Hepatocyte (in vitro differentiated cells): ENCODE results near the gene THOC2. TPM values are rescaled to one million over a fixed set of nuclear protein-coding genes. Genes with fewer than 3 reads are reported as not detected.
"Not testable (repeated sequence)": the region's sequence is repeated elsewhere in the genome, so short reads cannot be mapped to it uniquely, and the experiment has no call there.

Source experiments
- DNase-seq: peaks from one replicate; pipeline ENCODE4 v3.0.0-alpha.2; 2016; ENCODE audit warnings: low spot score
- H2AFZ ChIP-seq: fragments of 200-600 bp; sonication (generic); 2 replicates; pipeline ENCODE4 v1.6.0; 2016; ENCODE audit warnings: antibody characterized with exemption, mild to moderate bottlenecking
- H3K27ac ChIP-seq: fragments of 200-600 bp; sonication (generic); 2 replicates; pipeline ENCODE4 v1.5.1; 2016; ENCODE audit warnings: mild to moderate bottlenecking
- H3K27me3 ChIP-seq: fragments of 200-600 bp; sonication (generic); 2 replicates; pipeline ENCODE4 v1.6.1; 2016
- H3K36me3 ChIP-seq: fragments of 200-600 bp; sonication (generic); replicated peaks from 2 replicates; pipeline ENCODE4 v1.5.1; 2016; ENCODE audit warnings: low read depth; ENCODE audit not compliant: insufficient read depth
- H3K4me1 ChIP-seq: fragments of 200-600 bp; sonication (generic); 2 replicates; pipeline ENCODE4 v1.5.1; 2016; ENCODE audit warnings: mild to moderate bottlenecking, moderate library complexity; ENCODE audit not compliant: insufficient read depth
- H3K4me2 ChIP-seq: fragments of 200-600 bp; sonication (generic); 2 replicates; pipeline ENCODE4 v1.6.0; 2016
- H3K4me3 ChIP-seq: fragments of 200-600 bp; sonication (generic); 2 replicates; pipeline ENCODE4 v1.5.1; 2016; ENCODE audit warnings: mild to moderate bottlenecking
- H3K79me2 ChIP-seq: fragments of 200-600 bp; sonication (generic); 2 replicates; pipeline ENCODE4 v1.6.0; 2017; ENCODE audit warnings: mild to moderate bottlenecking
- H3K9me2 ChIP-seq: fragments of 200-600 bp; sonication (generic); replicated peaks from 2 replicates; pipeline ENCODE4 v1.6.0; 2017; ENCODE audit warnings: mild to moderate bottlenecking; ENCODE audit not compliant: insufficient read depth
- H3K9me3 ChIP-seq: fragments of 200-600 bp; sonication (generic); 2 replicates; pipeline ENCODE4 v1.5.1; 2016; ENCODE audit warnings: low read depth, mild to moderate bottlenecking
- H4K20me1 ChIP-seq: fragments of 200-600 bp; sonication (generic); 2 replicates; pipeline ENCODE4 v1.6.0; 2016; ENCODE audit warnings: mild to moderate bottlenecking; ENCODE audit not compliant: insufficient read depth, poor library complexity, severe bottlenecking
- EZH2 ChIP-seq: fragments of 200-600 bp; sonication (generic); IDR thresholded peaks from 2 replicates; pipeline ENCODE4 v1.6.1; 2016; ENCODE audit warnings: antibody characterized with exemption, mild to moderate bottlenecking, borderline replicate concordance
- EZH2phosphoT487 ChIP-seq: fragments of 200-600 bp; sonication (generic); IDR thresholded peaks from one replicate; pipeline ENCODE4 v1.6.1; 2018; ENCODE audit warnings: antibody characterized with exemption, mild to moderate bottlenecking, low read depth, moderate library complexity; ENCODE audit not compliant: unreplicated experiment, severe bottlenecking
- WGBS: methylation state at CpG from one replicate; pipeline ENCODE4 v1.1.6; 2016; ENCODE audit warnings: low lambda C conversion rate; ENCODE audit errors: missing lambda C conversion rate; 5-methylcytosine and 5-hydroxymethylcytosine counted together
- polyA plus RNA-seq: library from polyadenylated mRNA; unstranded; fragments of >200 nt; fragmentation: Nextera tagmentation; extraction: Ambion mirVana; gene quantifications from 2 replicates; pipeline ENCODE4 v1.2.1, GENCODE V29; 2016
- total RNA-seq: library from RNA; depleted of rRNA; stranded (reverse); fragments of >200 nt; gene quantifications from 2 replicates; pipeline ENCODE4 v1.2.3, GENCODE V29; 2014
- TF ChIP-seq, protein P1 (sequence below): fragments of 200-600 bp; sonication (generic); IDR thresholded peaks from 2 replicates; pipeline ENCODE4 v1.5.1; 2016; ENCODE audit warnings: antibody characterized with exemption, mild to moderate bottlenecking; ENCODE audit not compliant: poor library complexity

The THOC2 gene
- total and polyA plus RNA-seq, 2 experiments from 2014 or later: 66.0 to 95.6 TPM

DNA sequence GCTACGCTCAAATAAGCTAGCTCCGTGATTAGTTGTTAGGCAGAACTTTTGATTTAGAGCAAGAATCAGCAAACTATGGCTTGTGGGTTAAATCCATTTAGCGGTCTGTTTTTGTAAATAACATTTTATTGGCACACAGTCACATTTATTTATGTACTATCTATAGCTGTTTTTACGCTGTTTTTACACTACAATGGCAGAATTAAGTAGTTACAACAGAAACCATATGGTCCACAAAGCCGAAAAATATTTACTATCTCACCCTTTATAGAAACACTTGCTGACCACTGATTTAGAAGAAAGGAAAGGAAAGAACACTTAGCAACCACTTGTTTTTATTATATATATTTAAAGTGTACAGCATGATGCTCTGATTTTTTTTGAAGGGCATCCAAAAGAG is 41.1 kb downstream of the THOC2 start:
- Histone ChIP-seq H3K4me1 (peaks cover 3% of the 10 kb centered on the region), H3K4me3 (no peak overlapping the region), H3K36me3 (no peaks in the 10 kb centered on the region), H3K27me3 (no peaks in the 10 kb centered on the region), H3K9me2 (no peaks in the 10 kb centered on the region), H3K27ac (no peak overlapping the region), H4K20me1 (no peaks in the 10 kb centered on the region), H3K9me3 (peaks cover 3% of the 10 kb centered on the region), H3K4me2 (no peak overlapping the region), H3K79me2 (no peaks in the 10 kb centered on the region), H2AFZ (no peak overlapping the region)
- WGBS: 69% methylated on average over 5 of the region's 5 CpGs
- DNase-seq: no peak
- TF ChIP-seq, protein P1, sequence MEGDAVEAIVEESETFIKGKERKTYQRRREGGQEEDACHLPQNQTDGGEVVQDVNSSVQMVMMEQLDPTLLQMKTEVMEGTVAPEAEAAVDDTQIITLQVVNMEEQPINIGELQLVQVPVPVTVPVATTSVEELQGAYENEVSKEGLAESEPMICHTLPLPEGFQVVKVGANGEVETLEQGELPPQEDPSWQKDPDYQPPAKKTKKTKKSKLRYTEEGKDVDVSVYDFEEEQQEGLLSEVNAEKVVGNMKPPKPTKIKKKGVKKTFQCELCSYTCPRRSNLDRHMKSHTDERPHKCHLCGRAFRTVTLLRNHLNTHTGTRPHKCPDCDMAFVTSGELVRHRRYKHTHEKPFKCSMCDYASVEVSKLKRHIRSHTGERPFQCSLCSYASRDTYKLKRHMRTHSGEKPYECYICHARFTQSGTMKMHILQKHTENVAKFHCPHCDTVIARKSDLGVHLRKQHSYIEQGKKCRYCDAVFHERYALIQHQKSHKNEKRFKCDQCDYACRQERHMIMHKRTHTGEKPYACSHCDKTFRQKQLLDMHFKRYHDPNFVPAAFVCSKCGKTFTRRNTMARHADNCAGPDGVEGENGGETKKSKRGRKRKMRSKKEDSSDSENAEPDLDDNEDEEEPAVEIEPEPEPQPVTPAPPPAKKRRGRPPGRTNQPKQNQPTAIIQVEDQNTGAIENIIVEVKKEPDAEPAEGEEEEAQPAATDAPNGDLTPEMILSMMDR: no peak
- TF ChIP-seq EZH2 (no peak), EZH2phosphoT487 (no peak)

DNA sequence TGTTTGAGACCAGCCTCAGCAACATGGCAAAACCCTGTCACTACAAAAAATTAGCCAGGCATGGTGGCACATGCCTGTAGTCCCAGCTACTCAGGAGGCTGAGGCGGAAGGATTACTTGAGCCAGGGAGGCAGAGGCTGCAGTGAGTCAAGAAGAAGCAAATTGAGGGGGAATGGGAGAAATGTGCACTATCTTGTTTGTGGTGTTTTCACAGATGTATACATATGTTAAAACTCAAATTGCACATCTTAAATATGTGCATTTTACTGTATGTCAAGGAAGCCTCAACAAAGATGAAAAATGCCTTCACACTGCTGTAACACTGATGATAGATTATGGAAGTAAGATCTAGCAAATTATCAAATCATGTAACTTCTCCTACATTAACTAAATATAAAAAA is 44.3 kb downstream of the THOC2 start:
- no peaks in the 10 kb centered on the region for H3K9me2 ChIP-seq
- no peaks in the 10 kb centered on the region for H4K20me1 ChIP-seq
- no peaks in the 10 kb centered on the region for H3K36me3 ChIP-seq
- no peak overlapping the region for H3K4me3 ChIP-seq
- H3K9me3 ChIP-seq: peaks cover 3% of the 10 kb centered on the region
- no peaks in the 10 kb centered on the region for H3K27me3 ChIP-seq
- TF ChIP-seq, protein P1: no peak
- TF ChIP-seq EZH2 (no peak), EZH2phosphoT487 (no peak)
- no peak overlapping the region for H3K4me2 ChIP-seq
- H2AFZ ChIP-seq: no peak overlapping the region
- DNase-seq: no peak
- 77% methylated on average over 1 of the region's 1 CpG for WGBS
- no peak overlapping the region for H3K27ac ChIP-seq
- no peaks in the 10 kb centered on the region for H3K4me1 ChIP-seq
- H3K79me2 ChIP-seq: peaks cover 4% of the 10 kb centered on the region

DNA sequence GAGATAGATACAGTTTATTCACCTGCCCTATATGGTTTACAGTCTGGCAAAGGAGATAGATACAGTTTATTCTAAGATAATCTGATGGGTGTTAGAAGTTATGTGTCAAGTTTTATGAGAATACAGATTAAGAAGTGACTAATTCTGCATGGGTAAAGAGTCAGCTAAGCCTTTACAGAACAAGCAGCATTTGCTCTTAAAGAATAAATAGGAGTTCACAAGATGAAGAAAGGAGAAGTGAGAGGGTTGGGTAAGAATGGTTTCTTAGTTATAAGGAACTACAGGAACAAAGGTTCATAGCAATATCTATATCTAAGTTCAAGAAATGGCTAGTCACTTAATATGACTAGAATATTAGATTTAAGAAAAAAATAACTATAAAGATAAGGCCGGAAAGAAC is 47.6 kb downstream of the THOC2 start:
- H3K4me3 ChIP-seq: no peak overlapping the region
- H3K4me1 ChIP-seq: no peaks in the 10 kb centered on the region
- no peaks in the 10 kb centered on the region for H3K27me3 ChIP-seq
- no peak for DNase-seq
- H3K9me2 ChIP-seq: no peaks in the 10 kb centered on the region
- H4K20me1 ChIP-seq: no peaks in the 10 kb centered on the region
- peaks cover 3% of the 10 kb centered on the region for H3K9me3 ChIP-seq
- TF ChIP-seq EZH2: no peak
- TF ChIP-seq EZH2phosphoT487: no peak
- TF ChIP-seq, protein P1: no peak
- H3K79me2 ChIP-seq: peaks cover 4% of the 10 kb centered on the region
- no peak overlapping the region for H3K4me2 ChIP-seq
- no peak overlapping the region for H3K27ac ChIP-seq
- H2AFZ ChIP-seq: no peak overlapping the region
- no peaks in the 10 kb centered on the region for H3K36me3 ChIP-seq
- 63% methylated on average over 1 of the region's 1 CpG for WGBS

DNA sequence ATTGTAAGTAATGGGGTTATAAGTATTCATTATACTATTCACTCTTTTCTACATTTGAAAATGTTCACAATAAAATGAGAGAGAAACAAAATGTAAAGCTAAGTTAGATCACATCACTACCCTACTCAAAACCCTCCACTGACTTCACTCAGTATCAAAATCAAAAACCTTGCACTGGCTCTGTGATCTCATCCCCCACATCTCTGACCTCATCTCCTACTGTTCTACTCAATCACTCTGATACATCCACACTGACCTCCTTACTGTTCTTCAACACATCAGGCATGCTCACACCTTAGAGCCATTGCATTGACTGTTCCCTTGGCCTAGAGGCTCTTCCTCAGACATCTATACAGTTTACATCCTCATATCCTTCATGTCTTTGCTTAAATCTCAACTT is 50.7 kb downstream of the THOC2 start:
- no peaks in the 10 kb centered on the region for H3K9me2 ChIP-seq
- H3K4me2 ChIP-seq: no peak overlapping the region
- H3K79me2 ChIP-seq: peaks cover 4% of the 10 kb centered on the region
- DNase-seq: no peak
- no peaks in the 10 kb centered on the region for H3K4me1 ChIP-seq
- H3K36me3 ChIP-seq: no peaks in the 10 kb centered on the region
- no peak overlapping the region for H3K4me3 ChIP-seq
- no peaks in the 10 kb centered on the region for H4K20me1 ChIP-seq
- H3K9me3 ChIP-seq: no peaks in the 10 kb centered on the region
- TF ChIP-seq EZH2phosphoT487 (no peak), EZH2 (no peak)
- TF ChIP-seq, protein P1: no peak
- no peak overlapping the region for H3K27ac ChIP-seq
- no peaks in the 10 kb centered on the region for H3K27me3 ChIP-seq
- no peak overlapping the region for H2AFZ ChIP-seq

DNA sequence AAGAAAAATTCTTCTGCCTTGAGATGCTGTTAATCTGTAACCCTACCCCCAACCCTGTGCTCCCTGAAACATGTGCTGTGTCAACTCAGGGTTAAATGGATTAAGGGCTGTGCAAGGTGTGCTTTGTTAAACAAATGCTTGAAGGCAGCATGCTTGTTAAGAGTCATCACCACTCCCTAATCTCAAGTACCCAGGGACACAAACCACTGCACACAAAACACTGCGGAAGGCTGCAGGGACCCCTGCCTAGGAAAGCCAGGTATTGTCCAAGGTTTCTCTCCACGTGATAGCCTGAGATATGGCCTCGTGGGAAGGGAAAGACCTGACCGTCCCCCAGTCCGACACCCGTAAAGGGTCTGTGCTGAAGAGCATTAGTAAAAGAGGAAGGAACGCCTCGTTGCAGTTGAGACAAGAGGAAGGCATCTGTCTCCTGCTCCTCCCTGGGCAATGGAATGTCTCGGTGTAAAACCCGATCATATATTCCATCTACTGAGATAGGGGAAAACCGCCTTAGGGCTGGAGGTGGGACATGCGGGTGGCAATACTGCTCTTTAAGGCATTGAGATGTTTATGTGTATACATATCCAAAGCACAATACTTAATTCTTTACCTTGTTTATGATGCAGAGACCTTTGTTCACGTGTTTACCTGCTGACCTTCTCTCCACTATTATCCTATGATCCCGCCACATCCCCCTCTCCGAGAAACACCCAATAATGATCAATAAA is 53.0 kb downstream of the THOC2 start:
- not testable (repeated sequence) for H2AFZ ChIP-seq, H3K27me3 ChIP-seq, H3K79me2 ChIP-seq, H3K9me2 ChIP-seq, H3K36me3 ChIP-seq, H3K4me1 ChIP-seq, H3K9me3 ChIP-seq, DNase-seq, H4K20me1 ChIP-seq, H3K4me3 ChIP-seq
- H3K27ac ChIP-seq: peak overlapping the region; percentile 76
- WGBS: 68% methylated on average over 15 of the region's 15 CpGs
- H3K4me2 ChIP-seq: peak overlapping the region; percentile 33
